Measurements from ENCODE around the gene EVI5L. TPM values are rescaled to one million over a fixed set of nuclear protein-coding genes. Genes with fewer than 3 reads are reported as not detected.

EVI5L gene
- total RNA-seq, 1 experiment from 2014 or later = 12.2 TPM

DNA sequence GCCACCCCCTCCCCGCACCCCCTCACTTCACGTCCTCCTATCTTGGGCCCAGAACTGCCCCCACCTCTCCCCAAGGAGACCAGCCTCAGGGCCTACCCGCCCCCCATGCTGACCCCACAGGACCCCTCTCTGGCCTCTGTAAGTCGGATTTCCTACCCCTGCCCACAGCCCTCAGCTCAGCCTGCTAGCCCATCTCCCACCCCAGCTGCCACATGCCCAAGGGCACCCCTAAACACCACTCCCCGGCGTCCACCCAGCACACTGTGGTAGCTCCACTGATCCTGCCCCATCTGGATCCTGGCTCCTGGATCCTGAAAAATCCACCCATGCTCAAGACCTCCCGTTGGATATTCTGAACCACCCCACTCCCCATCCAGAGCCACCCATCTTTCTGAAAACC, 805 bp downstream of the EVI5L start:
- peaks cover 26% of the 10 kb centered on the region for H3K36me3 Mint-ChIP-seq (ENCODE audit: insufficient read depth, unreplicated experiment)
- TF ChIP-seq, protein P1, sequence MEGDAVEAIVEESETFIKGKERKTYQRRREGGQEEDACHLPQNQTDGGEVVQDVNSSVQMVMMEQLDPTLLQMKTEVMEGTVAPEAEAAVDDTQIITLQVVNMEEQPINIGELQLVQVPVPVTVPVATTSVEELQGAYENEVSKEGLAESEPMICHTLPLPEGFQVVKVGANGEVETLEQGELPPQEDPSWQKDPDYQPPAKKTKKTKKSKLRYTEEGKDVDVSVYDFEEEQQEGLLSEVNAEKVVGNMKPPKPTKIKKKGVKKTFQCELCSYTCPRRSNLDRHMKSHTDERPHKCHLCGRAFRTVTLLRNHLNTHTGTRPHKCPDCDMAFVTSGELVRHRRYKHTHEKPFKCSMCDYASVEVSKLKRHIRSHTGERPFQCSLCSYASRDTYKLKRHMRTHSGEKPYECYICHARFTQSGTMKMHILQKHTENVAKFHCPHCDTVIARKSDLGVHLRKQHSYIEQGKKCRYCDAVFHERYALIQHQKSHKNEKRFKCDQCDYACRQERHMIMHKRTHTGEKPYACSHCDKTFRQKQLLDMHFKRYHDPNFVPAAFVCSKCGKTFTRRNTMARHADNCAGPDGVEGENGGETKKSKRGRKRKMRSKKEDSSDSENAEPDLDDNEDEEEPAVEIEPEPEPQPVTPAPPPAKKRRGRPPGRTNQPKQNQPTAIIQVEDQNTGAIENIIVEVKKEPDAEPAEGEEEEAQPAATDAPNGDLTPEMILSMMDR (IDR thresholded peaks at IDR 0.05; ENCODE audit: unreplicated experiment) = no peak
- H3K4me3 Mint-ChIP-seq (ENCODE audit: low read depth, unreplicated experiment) = peak overlapping the region; percentile 61
- H3K4me1 Mint-ChIP-seq (ENCODE audit: low read depth, unreplicated experiment) = peaks cover 28% of the 10 kb centered on the region
- intact Hi-C loops (cut with micrococcal nuclease; ENCODE audit: unreplicated experiment) = no loop called here
- H3K27ac Mint-ChIP-seq (ENCODE audit: unreplicated experiment) = no peak overlapping the region
- BruUV-seq (replicated peaks) = no TSS peak
- no peak for DNase-seq
- CTCF ChIA-PET = interaction anchor here (0.7 to 2.0 kb wide), 4 partner anchors 23 to 262 kb away, joined by 4 to 11 read pairs (median 8); no protein-coding TSS in a partner anchor
- no peaks in the 10 kb centered on the region for H3K27me3 Mint-ChIP-seq (ENCODE audit: unreplicated experiment)
- H3K9me3 Mint-ChIP-seq (ENCODE audit: low read depth, unreplicated experiment) = no peaks in the 10 kb centered on the region

DNA sequence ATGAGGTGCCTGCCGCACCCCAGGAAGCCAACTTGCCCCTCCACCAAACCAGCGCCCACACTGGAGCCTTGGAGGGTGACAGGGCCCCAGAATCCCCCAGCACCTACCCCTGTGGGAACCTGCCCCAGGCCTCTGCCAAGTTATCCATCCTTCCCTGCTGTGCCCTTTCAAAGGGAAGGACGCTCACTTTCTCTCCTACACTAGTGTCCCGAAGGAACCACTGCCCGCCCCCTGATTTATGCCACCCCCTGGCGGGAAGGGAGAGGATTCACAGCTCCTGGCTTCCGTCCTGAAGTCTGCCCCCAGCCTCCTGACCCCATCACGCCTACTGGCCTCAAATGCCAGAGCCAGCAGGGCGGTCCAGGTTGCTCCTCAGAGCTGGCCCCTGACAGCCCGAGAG, 1.4 kb downstream of the EVI5L start:
- H3K4me3 Mint-ChIP-seq (ENCODE audit: low read depth, unreplicated experiment) = peak overlapping the region; percentile 61
- BruUV-seq (replicated peaks) = no TSS peak
- DNase-seq = peak; percentile 64
- TF ChIP-seq, protein P1 (IDR thresholded peaks at IDR 0.05; ENCODE audit: unreplicated experiment) = peak; percentile 39
- peaks cover 28% of the 10 kb centered on the region for H3K4me1 Mint-ChIP-seq (ENCODE audit: low read depth, unreplicated experiment)
- CTCF ChIA-PET = interaction anchor here (0.5 to 2.0 kb wide), 4 partner anchors 18 to 263 kb away, joined by 4 to 11 read pairs (median 6); no protein-coding TSS in a partner anchor
- intact Hi-C loops (cut with micrococcal nuclease; ENCODE audit: unreplicated experiment) = no loop called here
- no peaks in the 10 kb centered on the region for H3K9me3 Mint-ChIP-seq (ENCODE audit: low read depth, unreplicated experiment)
- no peak overlapping the region for H3K27ac Mint-ChIP-seq (ENCODE audit: unreplicated experiment)
- H3K36me3 Mint-ChIP-seq (ENCODE audit: insufficient read depth, unreplicated experiment) = peaks cover 26% of the 10 kb centered on the region
- H3K27me3 Mint-ChIP-seq (ENCODE audit: unreplicated experiment) = no peaks in the 10 kb centered on the region

DNA sequence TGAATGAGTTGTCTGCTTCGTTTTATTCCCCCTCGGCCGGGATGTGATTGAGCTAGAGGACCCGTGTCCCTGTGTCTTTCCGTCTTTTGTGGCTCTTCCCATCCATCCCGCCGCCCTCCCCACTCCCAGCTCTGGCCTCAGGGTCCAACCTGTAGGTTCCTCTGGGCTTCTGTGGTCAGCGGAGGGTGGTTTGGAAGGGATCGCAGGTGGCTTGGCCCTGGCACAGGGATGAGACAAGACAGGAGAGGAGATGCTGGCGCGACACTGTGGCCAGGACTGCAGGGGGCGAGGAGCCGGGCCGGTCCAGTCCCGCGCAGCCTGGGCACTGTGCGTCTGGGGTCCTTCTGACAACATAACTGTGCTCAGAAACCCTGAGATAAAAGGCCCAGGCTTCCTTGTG, 2.0 kb downstream of the EVI5L start:
- H3K27me3 Mint-ChIP-seq (ENCODE audit: unreplicated experiment) = no peaks in the 10 kb centered on the region
- peaks cover 26% of the 10 kb centered on the region for H3K36me3 Mint-ChIP-seq (ENCODE audit: insufficient read depth, unreplicated experiment)
- H3K27ac Mint-ChIP-seq (ENCODE audit: unreplicated experiment) = no peak overlapping the region
- DNase-seq = no peak
- no TSS peak for BruUV-seq (replicated peaks)
- TF ChIP-seq, protein P1 (IDR thresholded peaks at IDR 0.05; ENCODE audit: unreplicated experiment) = no peak
- no peaks in the 10 kb centered on the region for H3K9me3 Mint-ChIP-seq (ENCODE audit: low read depth, unreplicated experiment)
- CTCF ChIA-PET = interaction anchor here (0.5 to 2.0 kb wide), 3 partner anchors 18 to 264 kb away, joined by 4 to 11 read pairs (median 9); no protein-coding TSS in a partner anchor
- intact Hi-C loops (cut with micrococcal nuclease; ENCODE audit: unreplicated experiment) = no loop called here
- H3K4me3 Mint-ChIP-seq (ENCODE audit: low read depth, unreplicated experiment) = peak overlapping the region; percentile 61
- peaks cover 28% of the 10 kb centered on the region for H3K4me1 Mint-ChIP-seq (ENCODE audit: low read depth, unreplicated experiment)

DNA sequence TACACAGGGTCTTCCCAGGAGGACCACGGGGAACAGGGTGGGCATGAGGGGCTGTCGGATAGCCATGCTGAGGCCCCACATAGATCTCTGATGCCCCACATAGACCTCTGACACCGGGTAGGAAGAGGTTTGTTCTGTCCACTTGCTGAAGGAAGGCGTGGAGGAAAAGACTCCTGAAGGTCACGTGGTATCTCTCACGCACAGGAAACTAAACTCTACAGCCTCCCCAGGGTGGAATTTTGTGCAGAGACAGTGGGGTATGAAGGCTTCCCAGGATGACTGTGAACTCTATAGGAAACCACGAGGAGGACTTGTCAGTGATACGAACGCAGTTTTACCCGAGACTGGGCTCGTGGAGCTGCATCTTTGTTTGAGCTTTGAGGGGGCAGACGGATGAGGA, 2.8 kb downstream of the EVI5L start:
- Mint-ChIP-seq H3K36me3 (ENCODE audit: insufficient read depth, unreplicated experiment) (peaks cover 32% of the 10 kb centered on the region), H3K4me1 (ENCODE audit: low read depth, unreplicated experiment) (peaks cover 32% of the 10 kb centered on the region), H3K27me3 (ENCODE audit: unreplicated experiment) (no peaks in the 10 kb centered on the region), H3K9me3 (ENCODE audit: low read depth, unreplicated experiment) (no peaks in the 10 kb centered on the region), H3K4me3 (ENCODE audit: low read depth, unreplicated experiment) (no peak overlapping the region), H3K27ac (ENCODE audit: unreplicated experiment) (no peak overlapping the region)
- BruUV-seq (replicated peaks) = no TSS peak
- CTCF ChIA-PET = interaction anchor here (2.0 kb wide), 1 partner anchor 28 kb away, joined by 11 read pairs; no protein-coding TSS in a partner anchor
- TF ChIP-seq, protein P1 (IDR thresholded peaks at IDR 0.05; ENCODE audit: unreplicated experiment) = no peak
- DNase-seq = no peak
- intact Hi-C loops (cut with micrococcal nuclease; ENCODE audit: unreplicated experiment) = no loop called here
